ENCODE results near the gene TNNI2. TPM values are rescaled to one million over a fixed set of nuclear protein-coding genes. Genes with fewer than 3 reads are reported as not detected.

TNNI2 gene
- polyA plus RNA-seq, 6 donors from 2014 or later = 3.9 to 12.2 (median 7.2) TPM

Other genes starting within 250 kb of the TNNI2 start
- gene KRTAP5-2, start 240.7 kb upstream of the TNNI2 start, polyA plus RNA-seq (ENCODE audit: low read depth in 6 of 6) = not detected
- gene KRTAP5-3, start 230.5 kb upstream of the TNNI2 start, polyA plus RNA-seq (ENCODE audit: low read depth in 6 of 6) = not detected
- gene KRTAP5-4, start 216.8 kb upstream of the TNNI2 start, polyA plus RNA-seq (ENCODE audit: low read depth in 6 of 6) = not detected
- gene KRTAP5-5, start 209.2 kb upstream of the TNNI2 start, polyA plus RNA-seq (ENCODE audit: low read depth in 6 of 6) = not detected
- not detected for gene KRTAP5-6, start 141.8 kb upstream of the TNNI2 start, polyA plus RNA-seq (ENCODE audit: low read depth in 6 of 6)
- not detected for gene IFITM10, start 88.4 kb upstream of the TNNI2 start, polyA plus RNA-seq (ENCODE audit: low read depth in 6 of 6)
- gene CTSD, start 75.1 kb upstream of the TNNI2 start, polyA plus RNA-seq (ENCODE audit: low read depth in 6 of 6) = 10 to 100 TPM; 40.6 to 59.5 (median 51.8) TPM
- not detected for gene SYT8, start 4.0 kb upstream of the TNNI2 start, polyA plus RNA-seq (ENCODE audit: low read depth in 6 of 6)
- 100 to 1,000 TPM; 342 to 587 (median 422) TPM for gene LSP1, start 14.1 kb downstream of the TNNI2 start, polyA plus RNA-seq (ENCODE audit: low read depth in 6 of 6)
- under 1 TPM in 4 of 6 donors, not detected in 2; 0.08 to 0.44 (median 0.16) TPM for gene PRR33, start 52.9 kb downstream of the TNNI2 start, polyA plus RNA-seq (ENCODE audit: low read depth in 6 of 6)
- under 1 TPM in 2 of 6 donors, not detected in 4; 0.43 to 0.92 TPM for gene TNNT3, start 80.7 kb downstream of the TNNI2 start, polyA plus RNA-seq (ENCODE audit: low read depth in 6 of 6)
- 10 to 100 TPM; 14.0 to 62.7 (median 34.9) TPM for gene MRPL23, start 108.4 kb downstream of the TNNI2 start, polyA plus RNA-seq (ENCODE audit: low read depth in 6 of 6)
- not detected for gene H19, start 158.9 kb downstream of the TNNI2 start, polyA plus RNA-seq (ENCODE audit: low read depth in 6 of 6)